Gastroesophageal sphincter (tissue), 4 donors: Measurements from ENCODE around the gene LAMTOR1. TPM values are rescaled to one million over a fixed set of nuclear protein-coding genes. Genes with fewer than 3 reads are reported as not detected.
A peak's percentile ranks its signal among the peaks of the same experiment; 100 is the strongest.

Experiments
- ATAC-seq: fragments of 150-250 bp; one replicate; pipeline ENCODE4 v1.9.1; 2016; ENCODE audit warnings: mild to moderate bottlenecking, moderate library complexity
- H3K27ac ChIP-seq, 4 donors: fragments of 200-600 bp; sonication (generic) in 3 of 4; 1 replicate in 3 of 4; 2 replicates in 1 of 4; pipeline ENCODE4 v1.5.1; 2016 to 2019
- H3K27me3 ChIP-seq: fragments of 200-600 bp; sonication (generic); one replicate; pipeline ENCODE4 v1.5.1; 2019
- H3K36me3 ChIP-seq, 2 donors: fragments of 200-600 bp; sonication (generic); one replicate each; pipeline ENCODE4 v1.5.1; 2019; ENCODE audit warnings: control low read depth in 1 of 2
- H3K4me1 ChIP-seq, 3 donors: fragments of 200-600 bp; sonication (generic); 1 replicate in 2 of 3; 2 replicates in 1 of 3; pipeline ENCODE4 v1.5.1; 2016 to 2019; ENCODE audit warnings: control low read depth in 2 of 3
- H3K4me3 ChIP-seq, 2 donors: fragments of 200-600 bp; sonication (generic); one replicate each; pipeline ENCODE4 v1.5.1; 2019; ENCODE audit warnings: mild to moderate bottlenecking in 1 of 2, moderate library complexity in 1 of 2
- H3K9me3 ChIP-seq, 3 donors: fragments of 200-600 bp; sonication (generic); one replicate each; pipeline ENCODE4 v1.5.1; 2017 to 2019; ENCODE audit warnings: control low read depth in 2 of 3
- EP300 ChIP-seq: sonication (generic); formaldehyde crosslinking; IDR thresholded peaks from one replicate; pipeline ENCODE4 v1.6.1; 2017; ENCODE audit warnings: antibody characterized with exemption, mild to moderate bottlenecking
- POLR2A ChIP-seq, 2 donors: fragments of 450-650 bp; IDR thresholded peaks; one replicate each; pipeline ENCODE4 v1.6.1; 2017; ENCODE audit warnings: antibody characterized with exemption in 2 of 2, mild to moderate bottlenecking in 2 of 2, moderate library complexity in 1 of 2
- POLR2AphosphoS5 ChIP-seq: sonication (generic); formaldehyde crosslinking; IDR thresholded peaks from one replicate; pipeline ENCODE4 v1.6.1; 2017; ENCODE audit warnings: antibody characterized with exemption
- WGBS, 2 donors: methylation state at CpG; one replicate each; pipeline ENCODE4 v1.1.5; 2018; ENCODE audit warnings: low coverage in 1 of 2; 5-methylcytosine and 5-hydroxymethylcytosine counted together
- total RNA-seq, 4 donors: library from RNA; depleted of rRNA; stranded (reverse); fragments of >200 nt; gene quantifications; one replicate each; pipeline ENCODE4 v1.1.0, GENCODE V29; 2016
- TF ChIP-seq, protein P1 (sequence below), 4 experiments: fragments of 200-600 bp in 2 of 4; fragments of 450-650 bp in 2 of 4; sonication (generic) in 1 of 4; IDR thresholded peaks; one replicate each; pipeline ENCODE4 v1.5.1; 2017 to 2019; ENCODE audit warnings: antibody characterized with exemption in 4 of 4, mild to moderate bottlenecking in 2 of 4, moderate library complexity in 2 of 4

The LAMTOR1 gene
- total RNA-seq, 4 donors from 2014 or later: 87.1 to 103 (median 98.2) TPM

GRCh38 chr11:72078477-72078876 is 24.6 kb downstream of the LAMTOR1 start:
- Histone ChIP-seq H3K27me3 (no peaks in the 10 kb centered on the region), H3K36me3 (no peaks in the 10 kb centered on the region), H3K9me3 (no peaks in the 10 kb centered on the region), H3K4me3 (no peak overlapping the region), H3K4me1 (peaks cover 0 to 44% (median 0%) of the 10 kb centered on the region in 3 donors), H3K27ac (peak overlapping the region; percentile 43 to 97 (median 85))
- no peak for TF ChIP-seq POLR2A (IDR thresholded peaks at IDR 0.05)
- no peak for TF ChIP-seq POLR2AphosphoS5
- TF ChIP-seq EP300: no peak
- TF ChIP-seq, protein P1, sequence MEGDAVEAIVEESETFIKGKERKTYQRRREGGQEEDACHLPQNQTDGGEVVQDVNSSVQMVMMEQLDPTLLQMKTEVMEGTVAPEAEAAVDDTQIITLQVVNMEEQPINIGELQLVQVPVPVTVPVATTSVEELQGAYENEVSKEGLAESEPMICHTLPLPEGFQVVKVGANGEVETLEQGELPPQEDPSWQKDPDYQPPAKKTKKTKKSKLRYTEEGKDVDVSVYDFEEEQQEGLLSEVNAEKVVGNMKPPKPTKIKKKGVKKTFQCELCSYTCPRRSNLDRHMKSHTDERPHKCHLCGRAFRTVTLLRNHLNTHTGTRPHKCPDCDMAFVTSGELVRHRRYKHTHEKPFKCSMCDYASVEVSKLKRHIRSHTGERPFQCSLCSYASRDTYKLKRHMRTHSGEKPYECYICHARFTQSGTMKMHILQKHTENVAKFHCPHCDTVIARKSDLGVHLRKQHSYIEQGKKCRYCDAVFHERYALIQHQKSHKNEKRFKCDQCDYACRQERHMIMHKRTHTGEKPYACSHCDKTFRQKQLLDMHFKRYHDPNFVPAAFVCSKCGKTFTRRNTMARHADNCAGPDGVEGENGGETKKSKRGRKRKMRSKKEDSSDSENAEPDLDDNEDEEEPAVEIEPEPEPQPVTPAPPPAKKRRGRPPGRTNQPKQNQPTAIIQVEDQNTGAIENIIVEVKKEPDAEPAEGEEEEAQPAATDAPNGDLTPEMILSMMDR (IDR thresholded peaks at IDR 0.05): no peak
- 35 to 77% methylated on average over 3 to 6 of the region's 6 CpGs for WGBS, 2 donors
- no peak for ATAC-seq

DNA sequence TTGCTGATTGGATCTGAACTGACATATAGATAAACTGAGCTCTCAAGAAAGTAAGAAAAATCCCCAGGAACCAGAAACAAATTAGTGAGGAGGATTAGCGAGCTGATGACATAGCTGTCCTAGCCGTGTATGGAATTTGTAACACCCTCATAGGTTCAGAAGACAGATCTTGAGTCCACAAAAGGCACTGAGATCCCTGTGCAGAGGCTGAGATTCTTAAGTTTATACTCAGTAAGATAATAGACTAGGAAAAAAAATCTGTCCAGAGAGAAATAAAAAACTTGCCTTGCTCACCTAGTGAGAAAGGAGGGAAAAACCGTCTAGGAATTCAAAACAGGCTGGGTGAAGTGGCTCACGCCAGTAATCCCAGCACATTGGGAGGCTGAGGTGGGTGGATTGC is 27.3 kb downstream of the LAMTOR1 start:
- ATAC-seq: no peak
- H3K36me3 ChIP-seq: no peaks in the 10 kb centered on the region
- WGBS, 2 donors: 75 to 93% methylated on average over 2 to 4 of the region's 4 CpGs
- H3K27ac ChIP-seq: peak overlapping the region in 3 of 4 donors; percentile 15 to 52 (median 48)
- no peaks in the 10 kb centered on the region for H3K9me3 ChIP-seq
- H3K4me1 ChIP-seq: peaks cover 2 to 49% (median 6%) of the 10 kb centered on the region in 3 donors
- H3K27me3 ChIP-seq: no peaks in the 10 kb centered on the region
- TF ChIP-seq, protein P1 (IDR thresholded peaks at IDR 0.05): no peak
- TF ChIP-seq POLR2AphosphoS5 (no peak), EP300 (no peak), POLR2A (IDR thresholded peaks at IDR 0.05) (no peak)
- no peak overlapping the region for H3K4me3 ChIP-seq

GRCh38 chr11:72075109-72075508 is 28.0 kb downstream of the LAMTOR1 start:
- TF ChIP-seq, protein P1 (IDR thresholded peaks at IDR 0.05): no peak
- TF ChIP-seq EP300: no peak
- WGBS, 2 donors: 78 to 100% methylated on average over 1 of the region's 1 CpG
- Histone ChIP-seq H3K27me3 (no peaks in the 10 kb centered on the region), H3K27ac (peak overlapping the region in 2 of 4 donors; percentile 48 to 52), H3K9me3 (no peaks in the 10 kb centered on the region), H3K4me3 (no peak overlapping the region), H3K4me1 (peaks cover 5 to 56% (median 13%) of the 10 kb centered on the region in 3 donors), H3K36me3 (no peaks in the 10 kb centered on the region)
- ATAC-seq: no peak

GRCh38 chr11:72072348-72072747 is 30.7 kb downstream of the LAMTOR1 start:
- no peak overlapping the region for H3K4me3 ChIP-seq
- H3K27ac ChIP-seq: peak overlapping the region in 3 of 4 donors; percentile 12 to 32 (median 29)
- no peak for ATAC-seq
- TF ChIP-seq POLR2A (IDR thresholded peaks at IDR 0.05) (no peak), EP300 (no peak), POLR2AphosphoS5 (no peak)
- TF ChIP-seq, protein P1 (IDR thresholded peaks at IDR 0.05): no peak
- peaks cover 23 to 61% (median 36%) of the 10 kb centered on the region in 3 donors for H3K4me1 ChIP-seq
- H3K9me3 ChIP-seq: no peaks in the 10 kb centered on the region
- WGBS, 2 donors: 22 to 35% methylated on average over 1 to 3 of the region's 3 CpGs
- no peaks in the 10 kb centered on the region for H3K27me3 ChIP-seq
- peaks cover 0 to 5% of the 10 kb centered on the region in 2 donors for H3K36me3 ChIP-seq

- 94% methylated on average over 7 of the region's 7 CpGs; no CpG with 5 or more reads in 1 of the 2 donors for WGBS, 2 donors
- ATAC-seq: no peak
- peaks cover 34 to 75% (median 44%) of the 10 kb centered on the region in 3 donors for H3K4me1 ChIP-seq
- peak overlapping the region; percentile 65 to 87 (median 81) for H3K27ac ChIP-seq
- H3K36me3 ChIP-seq: peaks cover 0 to 5% of the 10 kb centered on the region in 2 donors
- H3K4me3 ChIP-seq: no peak overlapping the region
- H3K9me3 ChIP-seq: no peaks in the 10 kb centered on the region
- TF ChIP-seq EP300: no peak
- no peak for TF ChIP-seq POLR2A (IDR thresholded peaks at IDR 0.05)
- TF ChIP-seq, protein P1 (IDR thresholded peaks at IDR 0.05): no peak
- TF ChIP-seq POLR2AphosphoS5: no peak
- no peaks in the 10 kb centered on the region for H3K27me3 ChIP-seq
These were observed 32.6 kb downstream of the LAMTOR1 start for GRCh38 chr11:72070491-72070890.
